ENCODE measurements around the gene LOXHD1. TPM values are rescaled to one million over a fixed set of nuclear protein-coding genes. Genes with fewer than 3 reads are reported as not detected.

Gene LOXHD1
- total and polyA plus RNA-seq, 2 of the 4 experiments (the other 2 are of a cell fraction), result not detected

DNA sequence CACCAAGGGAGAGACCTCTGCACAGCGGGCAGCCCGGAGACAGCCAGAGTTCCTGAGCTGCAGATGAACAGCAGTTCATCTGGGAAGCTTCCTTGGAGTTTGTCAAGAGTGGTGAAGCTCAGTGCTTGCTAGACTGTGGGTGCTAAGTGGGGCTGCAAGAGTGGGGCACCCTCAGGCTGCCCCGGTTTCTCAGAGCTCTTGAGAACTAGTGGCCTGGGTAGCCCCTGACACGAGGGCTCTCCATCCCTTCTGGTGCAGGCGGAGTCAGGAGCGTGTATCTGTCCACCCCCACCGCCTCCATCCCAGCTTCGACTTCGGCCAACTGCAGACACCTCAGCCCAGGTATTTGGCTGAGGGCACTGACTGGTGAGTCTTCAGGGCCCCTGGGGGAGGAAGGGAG, 222.0 kb downstream of the LOXHD1 start:
- no peak overlapping the region for H3K56ac ChIP-seq (ENCODE audit: extremely low read depth, insufficient read depth, low read length)
- DNase-seq, result no peak
- no peaks in the 10 kb centered on the region for H3K27me3 ChIP-seq (ENCODE audit: control insufficient read depth, insufficient read depth, low read length)
- POLR2A ChIA-PET (ENCODE audit: unreplicated experiment), result no interaction called here
- no peak overlapping the region for H3K23ac ChIP-seq (ENCODE audit: low read depth, low read length)
- H3K79me1 ChIP-seq (ENCODE audit: low read depth in 1 of 2, low read length in 2 of 2), result no peaks in the 10 kb centered on the region
- no peak overlapping the region for H2BK120ac ChIP-seq (ENCODE audit: low read depth, low read length)
- H3K4ac ChIP-seq (ENCODE audit: low read depth, low read length), result no peak overlapping the region
- H4K5ac ChIP-seq (ENCODE audit: low read depth, low read length), result no peak overlapping the region
- H2BK20ac ChIP-seq (ENCODE audit: low read depth, low read length), result no peak overlapping the region
- CTCF ChIA-PET, result no interaction called here
- H3K36me3 ChIP-seq (ENCODE audit: control insufficient read depth, insufficient read depth, low read length), result no peaks in the 10 kb centered on the region
- no CpG with 5 or more reads among the region's 9 CpGs for WGBS, 2 experiments (ENCODE audit: extremely low coverage in 2 of 2, insufficient read length in 1 of 2)
- H2BK15ac ChIP-seq (ENCODE audit: low read depth, low read length), result no peak overlapping the region
- no peak overlapping the region for H3K4me3 ChIP-seq (ENCODE audit: insufficient read depth, low read depth, low read length)
- no TSS peak for BruUV-seq (replicated peaks)
- TF ChIP-seq CHD1 (IDR thresholded peaks at IDR 0.05; ENCODE audit: low read depth, low read length), result no peak
- no peak for TF ChIP-seq RFX5 (IDR thresholded peaks at IDR 0.05; ENCODE audit: low read depth, low read length)
- TF ChIP-seq SMC3 (IDR thresholded peaks at IDR 0.05; ENCODE audit: low read depth, low read length), result no peak
- TF ChIP-seq NFE2L2 (IDR thresholded peaks at IDR 0.05; ENCODE audit: low read depth, low read length), result no peak
- TF ChIP-seq MAZ (IDR thresholded peaks at IDR 0.05; ENCODE audit: borderline replicate concordance, low read depth, low read length), result no peak
- no peak for TF ChIP-seq CTCF (conservative IDR thresholded peaks at IDR 0.05; ENCODE audit: low read depth, low read length)
- TF ChIP-seq POLR2A (IDR thresholded peaks at IDR 0.05; ENCODE audit: low read depth, low read length), result no peak
- TF ChIP-seq BHLHE40 (IDR thresholded peaks at IDR 0.05; ENCODE audit: low read depth, low read length), result no peak
- TF ChIP-seq MAFK (IDR thresholded peaks at IDR 0.05; ENCODE audit: low read depth, low read length), result no peak
- no peak for TF ChIP-seq ELK1 (IDR thresholded peaks at IDR 0.05; ENCODE audit: borderline replicate concordance, low read depth, low read length)
- TF ChIP-seq RAD21 (IDR thresholded peaks at IDR 0.05; ENCODE audit: low read length), result no peak
- no peak for TF ChIP-seq FOS (IDR thresholded peaks at IDR 0.05; ENCODE audit: low read depth, low read length)
- TF ChIP-seq MXI1 (IDR thresholded peaks at IDR 0.05; ENCODE audit: borderline replicate concordance, low read depth, low read length), result no peak
- no peak for TF ChIP-seq RCOR1 (IDR thresholded peaks at IDR 0.05; ENCODE audit: insufficient replicate concordance, low read length)
- TF ChIP-seq CEBPB (IDR thresholded peaks at IDR 0.05; ENCODE audit: low read depth, low read length), result no peak
- H3K4me1 ChIP-seq (ENCODE audit: control insufficient read depth, insufficient read depth, low read length), result no peaks in the 10 kb centered on the region
- H2AFZ ChIP-seq (replicated peaks; ENCODE audit: low read length, poor library complexity), result no peak overlapping the region
- no peak for ATAC-seq (ENCODE audit: low read depth)
- in situ Hi-C loops (cut with MboI; ENCODE audit: low sequenced_read_pairs), result no loop called here
- no peak overlapping the region for H4K8ac ChIP-seq (ENCODE audit: low read depth in 2 of 2, low read length in 2 of 2)
- H3K14ac ChIP-seq (replicated peaks; ENCODE audit: low read depth, low read length), result no peak overlapping the region
- no peak overlapping the region for H4K91ac ChIP-seq (ENCODE audit: insufficient read depth, low read depth, low read length)
- H3K18ac ChIP-seq (ENCODE audit: low read depth, low read length), result no peak overlapping the region
- no peak overlapping the region for H2AK9ac ChIP-seq (replicated peaks; ENCODE audit: low read depth, low read length, poor library complexity)
- intact Hi-C loops (cut with micrococcal nuclease), result no loop called here
- H2BK5ac ChIP-seq (ENCODE audit: low read depth, low read length, poor library complexity, severe bottlenecking), result no peak overlapping the region
- no peaks in the 10 kb centered on the region for H3K9me3 ChIP-seq (ENCODE audit: control insufficient read depth, insufficient read depth, low read length)
- no peaks in the 10 kb centered on the region for H4K20me1 ChIP-seq (ENCODE audit: insufficient read depth, low read length)
- H3K9me1 ChIP-seq (ENCODE audit: insufficient read depth, low read length), result no peaks in the 10 kb centered on the region
- dilution Hi-C loops (cut with HindIII; ENCODE audit: low sequenced_read_pairs, unreplicated experiment), result no loop called here
- H2AK5ac ChIP-seq (ENCODE audit: low read depth, low read length), result no peak overlapping the region
- H3K27ac ChIP-seq (ENCODE audit: insufficient read depth, low read length), result no peak overlapping the region
- H3K9ac ChIP-seq (ENCODE audit: low read depth, low read length), result no peak overlapping the region
- no peak overlapping the region for H3K4me2 ChIP-seq (ENCODE audit: low read depth, low read length)
